SK-N-SH (cell line): ENCODE data around the gene CCDC188. TPM values are rescaled to one million over a fixed set of nuclear protein-coding genes. Genes with fewer than 3 reads are reported as not detected.

Experiments
- CTCF ChIA-PET: fragments of 300-600, 350-600 bp; formaldehyde crosslinking; extraction: SDS; loops from one replicate; lab custom pipeline; 2021; lab: Yijun Ruan, JAX
- POLR2A ChIA-PET: fragments of 350-600 bp; sonication (Branson Sonifier 250); formaldehyde crosslinking; extraction: SDS; loops from one replicate; lab custom pipeline; 2020; ENCODE audit warnings: antibody characterized with exemption, inconsistent platforms; lab: Yijun Ruan, JAX
- DNase-seq: peaks from one replicate; pipeline ENCODE4 v3.0.0; 2012
- H2AFZ ChIP-seq: fragments of 200-600 bp; sonication (generic); 2 replicates; pipeline ENCODE4 v1.8.1; 2016; ENCODE audit warnings: antibody characterized with exemption, mild to moderate bottlenecking, low read depth
- H3F3A ChIP-seq: fragments of 200-600 bp; sonication (generic); replicated peaks from 2 replicates; pipeline ENCODE3; 2016; ENCODE audit warnings: antibody characterized with exemption, mild to moderate bottlenecking; ENCODE audit not compliant: insufficient read depth
- H3K27ac ChIP-seq, 2 experiments: fragments of 200-500 bp in 1 of 2; fragments of 200-600 bp in 1 of 2; sonication (Bioruptor generic) in 1 of 2; sonication (generic), shearing (Covaris generic) in 1 of 2; 2 replicates each; pipeline versions ENCODE4 v1.5.1 to v1.6.1; 2014 to 2016; ENCODE audit warnings: low read depth in 2 of 2, inconsistent platforms in 1 of 2, low read length in 1 of 2, mild to moderate bottlenecking in 1 of 2, mixed read lengths in 1 of 2
- H3K27me3 ChIP-seq: fragments of 200-600 bp; sonication (generic), shearing (Covaris generic); 2 replicates; pipeline ENCODE4 v1.6.1; 2016; ENCODE audit warnings: mixed run types; ENCODE audit not compliant: insufficient read depth
- H3K36me3 ChIP-seq, 2 experiments: fragments of 200-500 bp in 1 of 2; fragments of 200-600 bp in 1 of 2; sonication (Bioruptor generic) in 1 of 2; sonication (generic) in 1 of 2; replicated peaks in 1 of 2; 2 replicates each; pipeline versions ENCODE3 to v1.5.1; 2014 to 2016; ENCODE audit warnings: low read length in 1 of 2, mild to moderate bottlenecking in 1 of 2; ENCODE audit not compliant: insufficient read depth in 2 of 2, control insufficient read depth in 1 of 2
- H3K4me1 ChIP-seq, 2 experiments: fragments of 200-500 bp in 1 of 2; fragments of 200-600 bp in 1 of 2; sonication (Bioruptor generic) in 1 of 2; sonication (generic), shearing (Covaris generic) in 1 of 2; 2 replicates each; pipeline versions ENCODE4 v1.5.1 to v1.6.1; 2014 to 2016; ENCODE audit warnings: low read depth in 1 of 2, low read length in 1 of 2, mixed run types in 1 of 2; ENCODE audit not compliant: insufficient read depth in 2 of 2, control insufficient read depth in 1 of 2
- H3K4me2 ChIP-seq: fragments of 200-600 bp; sonication (generic), shearing (Covaris generic); 2 replicates; pipeline ENCODE4 v1.6.1; 2017; ENCODE audit warnings: mixed run types
- H3K4me3 ChIP-seq, 2 experiments: fragments of 200-500 bp in 1 of 2; fragments of 200-600 bp in 1 of 2; sonication (Bioruptor generic) in 1 of 2; sonication (generic), shearing (Covaris generic) in 1 of 2; 2 replicates each; pipeline versions ENCODE4 v1.5.1 to v1.8.1; 2014 to 2016; ENCODE audit warnings: low read depth in 2 of 2, inconsistent platforms in 1 of 2, low read length in 1 of 2, mild to moderate bottlenecking in 1 of 2, mixed read lengths in 1 of 2, moderate library complexity in 1 of 2
- H3K79me2 ChIP-seq: fragments of 200-600 bp; sonication (generic); 2 replicates; pipeline ENCODE4 v1.8.1; 2017; ENCODE audit warnings: mild to moderate bottlenecking; ENCODE audit not compliant: insufficient read depth
- H3K9ac ChIP-seq: fragments of 200-600 bp; sonication (generic); 2 replicates; pipeline ENCODE4 v1.6.1; 2017; ENCODE audit warnings: mixed run types
- H3K9me2 ChIP-seq: fragments of 200-600 bp; sonication (generic); 2 replicates; pipeline ENCODE4 v1.6.1; 2017; ENCODE audit warnings: mixed run types
- H3K9me3 ChIP-seq: fragments of 200-600 bp; sonication (generic); 2 replicates; pipeline ENCODE4 v1.6.1; 2017; ENCODE audit warnings: mixed run types, mild to moderate bottlenecking, moderate library complexity
- H4K20me1 ChIP-seq: fragments of 200-600 bp; sonication (generic); 2 replicates; pipeline ENCODE4 v1.6.1; 2017; ENCODE audit warnings: mild to moderate bottlenecking, mixed run types; ENCODE audit not compliant: insufficient read depth
- JUND ChIP-seq: IDR thresholded peaks from 2 replicates; pipeline ENCODE4 v1.4.0; 2012
- MEF2A ChIP-seq: IDR thresholded peaks from 2 replicates; pipeline ENCODE4 v1.4.0; 2012; ENCODE audit warnings: low read depth, borderline replicate concordance
- NFIC ChIP-seq: IDR thresholded peaks from 2 replicates; pipeline ENCODE4 v1.4.0; 2012; ENCODE audit warnings: borderline replicate concordance
- RAD21 ChIP-seq: IDR thresholded peaks from 2 replicates; pipeline ENCODE4 v1.6.1; 2012; ENCODE audit warnings: mild to moderate bottlenecking, low read length
- RCOR1 ChIP-seq: fragments of 150-350 bp; IDR thresholded peaks from 2 replicates; pipeline ENCODE4 v1.6.1; 2017; ENCODE audit warnings: antibody characterized with exemption, low read length
- SIN3A ChIP-seq: IDR thresholded peaks from 2 replicates; pipeline ENCODE4 v1.6.1; 2012; ENCODE audit warnings: low read depth, mild to moderate bottlenecking, low read length, moderate library complexity, borderline replicate concordance
- SMC3 ChIP-seq: IDR thresholded peaks from 2 replicates; pipeline ENCODE4 v1.6.1; 2012; ENCODE audit warnings: low read depth, low read length, improper control_type of control experiment
- TCF12 ChIP-seq: IDR thresholded peaks from 2 replicates; pipeline ENCODE4 v1.4.0; 2012
- TEAD4 ChIP-seq: IDR thresholded peaks from 2 replicates; pipeline ENCODE4 v1.4.0; 2012; ENCODE audit warnings: mild to moderate bottlenecking, borderline replicate concordance; ENCODE audit not compliant: insufficient read depth
- WGBS: methylation state at CpG from one replicate; pipeline ENCODE4 v1.1.6; 2017; ENCODE audit warnings: low lambda C conversion rate; 5-methylcytosine and 5-hydroxymethylcytosine counted together
- polyA plus RNA-seq, 3 experiments: library from polyadenylated mRNA; depleted of rRNA; stranded (reverse); fragments of >200 nt; gene quantifications; 2 replicates each; pipeline ENCODE4 v1.2.3, GENCODE V29; 2012
- TF ChIP-seq, protein P1 (sequence below): IDR thresholded peaks from 2 replicates; pipeline ENCODE4 v1.4.0; 2012; ENCODE audit warnings: low read depth
- TF ChIP-seq, protein P2 (sequence below): IDR thresholded peaks from 2 replicates; pipeline ENCODE4 v1.6.1; 2012; ENCODE audit warnings: mild to moderate bottlenecking, low read depth, low read length, moderate library complexity
- TF ChIP-seq, protein P3 (sequence below): IDR thresholded peaks from 2 replicates; pipeline ENCODE4 v1.4.0; 2012; ENCODE audit warnings: low read depth, borderline replicate concordance

The CCDC188 gene
- polyA plus RNA-seq, 1 of the 3 experiments (the other 2 are of a cell fraction) = 21.1 TPM

DNA sequence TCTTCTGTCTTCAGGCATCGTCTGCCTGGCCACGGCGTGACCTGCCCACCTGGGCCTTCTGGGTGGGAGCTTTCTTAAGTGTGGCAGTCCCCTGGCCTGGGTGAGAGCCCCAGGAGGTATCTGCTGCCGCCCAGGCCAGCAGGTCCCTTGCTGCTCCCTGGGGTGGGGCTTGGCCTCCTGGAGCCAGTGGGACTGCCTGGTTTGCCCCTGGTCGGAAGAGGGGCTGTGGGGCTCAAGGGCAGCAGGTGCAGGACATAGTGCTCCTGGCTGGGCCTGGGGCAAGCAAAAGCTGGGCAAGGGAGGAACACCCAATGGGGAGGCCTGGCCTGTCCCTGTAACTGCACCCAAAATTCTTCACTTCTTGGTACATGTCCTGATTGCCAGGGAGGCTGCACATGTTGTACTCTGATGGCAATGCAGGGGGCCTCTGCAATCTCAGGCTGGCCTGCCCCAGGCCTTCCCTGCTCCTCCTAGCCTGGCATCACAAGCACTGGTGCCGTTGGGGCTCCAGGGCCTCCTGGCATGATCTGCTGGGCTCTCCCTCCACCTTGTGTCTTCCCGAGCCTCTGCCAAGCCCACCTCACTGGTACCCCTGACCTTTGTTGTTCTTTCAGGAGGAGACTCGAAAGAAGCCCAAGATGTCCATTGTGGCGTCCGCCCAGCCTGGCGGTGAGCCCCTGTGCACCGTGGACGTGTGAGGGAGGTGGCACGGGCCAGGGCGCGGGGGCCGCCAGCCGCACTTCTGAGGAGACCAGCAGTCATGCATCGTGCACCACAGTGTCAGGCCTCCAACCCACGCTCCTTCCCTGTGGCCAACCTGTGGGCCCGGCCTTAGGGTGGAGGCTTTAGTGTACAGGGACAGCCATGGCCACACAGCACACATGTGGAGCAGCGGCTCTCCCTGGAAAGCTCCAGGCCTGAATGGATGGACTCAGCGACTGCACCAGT, 41.2 kb downstream of the CCDC188 start:
- no peaks in the 10 kb centered on the region for H3K9me3 ChIP-seq
- TF ChIP-seq TEAD4 (no peak), TCF12 (no peak), SMC3 (no peak), RCOR1 (no peak), MEF2A (no peak), NFIC (no peak), RAD21 (no peak), JUND (no peak), SIN3A (no peak)
- TF ChIP-seq, protein P1, sequence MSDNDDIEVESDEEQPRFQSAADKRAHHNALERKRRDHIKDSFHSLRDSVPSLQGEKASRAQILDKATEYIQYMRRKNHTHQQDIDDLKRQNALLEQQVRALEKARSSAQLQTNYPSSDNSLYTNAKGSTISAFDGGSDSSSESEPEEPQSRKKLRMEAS = no peak
- TF ChIP-seq, protein P2, sequence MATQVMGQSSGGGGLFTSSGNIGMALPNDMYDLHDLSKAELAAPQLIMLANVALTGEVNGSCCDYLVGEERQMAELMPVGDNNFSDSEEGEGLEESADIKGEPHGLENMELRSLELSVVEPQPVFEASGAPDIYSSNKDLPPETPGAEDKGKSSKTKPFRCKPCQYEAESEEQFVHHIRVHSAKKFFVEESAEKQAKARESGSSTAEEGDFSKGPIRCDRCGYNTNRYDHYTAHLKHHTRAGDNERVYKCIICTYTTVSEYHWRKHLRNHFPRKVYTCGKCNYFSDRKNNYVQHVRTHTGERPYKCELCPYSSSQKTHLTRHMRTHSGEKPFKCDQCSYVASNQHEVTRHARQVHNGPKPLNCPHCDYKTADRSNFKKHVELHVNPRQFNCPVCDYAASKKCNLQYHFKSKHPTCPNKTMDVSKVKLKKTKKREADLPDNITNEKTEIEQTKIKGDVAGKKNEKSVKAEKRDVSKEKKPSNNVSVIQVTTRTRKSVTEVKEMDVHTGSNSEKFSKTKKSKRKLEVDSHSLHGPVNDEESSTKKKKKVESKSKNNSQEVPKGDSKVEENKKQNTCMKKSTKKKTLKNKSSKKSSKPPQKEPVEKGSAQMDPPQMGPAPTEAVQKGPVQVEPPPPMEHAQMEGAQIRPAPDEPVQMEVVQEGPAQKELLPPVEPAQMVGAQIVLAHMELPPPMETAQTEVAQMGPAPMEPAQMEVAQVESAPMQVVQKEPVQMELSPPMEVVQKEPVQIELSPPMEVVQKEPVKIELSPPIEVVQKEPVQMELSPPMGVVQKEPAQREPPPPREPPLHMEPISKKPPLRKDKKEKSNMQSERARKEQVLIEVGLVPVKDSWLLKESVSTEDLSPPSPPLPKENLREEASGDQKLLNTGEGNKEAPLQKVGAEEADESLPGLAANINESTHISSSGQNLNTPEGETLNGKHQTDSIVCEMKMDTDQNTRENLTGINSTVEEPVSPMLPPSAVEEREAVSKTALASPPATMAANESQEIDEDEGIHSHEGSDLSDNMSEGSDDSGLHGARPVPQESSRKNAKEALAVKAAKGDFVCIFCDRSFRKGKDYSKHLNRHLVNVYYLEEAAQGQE = no peak
- TF ChIP-seq, protein P3, sequence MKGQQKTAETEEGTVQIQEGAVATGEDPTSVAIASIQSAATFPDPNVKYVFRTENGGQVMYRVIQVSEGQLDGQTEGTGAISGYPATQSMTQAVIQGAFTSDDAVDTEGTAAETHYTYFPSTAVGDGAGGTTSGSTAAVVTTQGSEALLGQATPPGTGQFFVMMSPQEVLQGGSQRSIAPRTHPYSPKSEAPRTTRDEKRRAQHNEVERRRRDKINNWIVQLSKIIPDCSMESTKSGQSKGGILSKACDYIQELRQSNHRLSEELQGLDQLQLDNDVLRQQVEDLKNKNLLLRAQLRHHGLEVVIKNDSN = no peak
- H3K9ac ChIP-seq = no peak overlapping the region
- no peak for DNase-seq
- H3K4me1 ChIP-seq = no peaks in the 10 kb centered on the region; a peak in 1 of 4 replicates
- no peak overlapping the region for H3K4me2 ChIP-seq
- H3F3A ChIP-seq = peaks cover 16% of the 10 kb centered on the region
- peaks cover 19% of the 10 kb centered on the region; the same call in 1 of the 2 replicates for H4K20me1 ChIP-seq
- H2AFZ ChIP-seq = no peak overlapping the region
- H3K27ac ChIP-seq = no peak overlapping the region; a peak in 1 of 4 replicates
- H3K9me2 ChIP-seq = no peaks in the 10 kb centered on the region
- peaks cover 20 to 94% of the 10 kb centered on the region in 2 experiments for H3K36me3 ChIP-seq
- 95% methylated on average over 10 of the region's 23 CpGs for WGBS
- POLR2A ChIA-PET = no interaction called here
- CTCF ChIA-PET = interaction anchor here (0.8 to 1.3 kb wide), 6 partner anchors 9 to 162 kb away, joined by 3 to 4 read pairs (median 3); no protein-coding TSS in a partner anchor
- no peaks in the 10 kb centered on the region for H3K27me3 ChIP-seq
- H3K79me2 ChIP-seq = peaks cover 14% of the 10 kb centered on the region
- H3K4me3 ChIP-seq = no peak overlapping the region
